Stimulated activated CD4-positive, alpha-beta T cell treated with anti-CD3 and anti-CD28 coated beads, Interleukin-1b, Interleukin-23, amount 100 ng/mL, for 48 hours (primary cell): ENCODE data around the gene NUDT16L1.

Experiments
- DNase-seq: peaks from one replicate; pipeline ENCODE4 v3.0.0-alpha.2; 2020

Gene NUDT16L1

DNA sequence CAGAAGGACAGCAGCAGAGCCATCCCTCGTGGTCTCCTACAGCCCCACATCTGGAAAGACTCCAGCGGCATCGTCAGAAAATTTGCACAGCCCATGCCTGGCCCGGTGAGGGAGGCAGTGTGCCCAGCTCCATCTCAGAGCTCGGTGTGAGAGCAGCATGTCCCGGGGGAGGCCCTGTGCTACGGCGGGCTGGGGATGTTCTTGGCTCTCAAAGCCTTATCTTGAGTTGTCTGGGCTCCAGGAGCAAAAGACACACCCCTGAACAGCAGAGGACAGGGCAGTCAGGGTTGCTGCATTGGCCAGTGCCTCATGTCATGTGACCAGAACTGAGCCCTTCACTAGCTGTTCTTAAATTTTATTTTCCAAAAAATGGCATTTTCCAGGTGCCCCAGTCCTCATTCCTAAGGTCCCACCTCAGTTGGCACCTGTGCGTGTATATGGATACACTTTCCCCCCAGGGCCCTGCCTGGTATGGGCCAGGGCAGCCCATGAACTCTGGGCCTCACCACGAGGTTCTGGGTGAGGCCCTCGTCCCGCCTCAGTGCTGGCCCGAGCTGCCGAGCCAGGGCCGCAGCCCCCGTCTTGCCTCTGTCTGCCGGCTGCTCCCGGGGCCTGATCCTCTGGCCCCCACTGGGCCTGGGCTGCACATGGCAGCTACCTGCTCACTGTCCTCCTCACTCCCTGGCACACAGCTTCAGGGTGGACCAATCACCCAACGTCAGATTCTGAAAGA is 3.0 kb downstream of the NUDT16L1 start:
- DNase-seq, result no peak

DNA sequence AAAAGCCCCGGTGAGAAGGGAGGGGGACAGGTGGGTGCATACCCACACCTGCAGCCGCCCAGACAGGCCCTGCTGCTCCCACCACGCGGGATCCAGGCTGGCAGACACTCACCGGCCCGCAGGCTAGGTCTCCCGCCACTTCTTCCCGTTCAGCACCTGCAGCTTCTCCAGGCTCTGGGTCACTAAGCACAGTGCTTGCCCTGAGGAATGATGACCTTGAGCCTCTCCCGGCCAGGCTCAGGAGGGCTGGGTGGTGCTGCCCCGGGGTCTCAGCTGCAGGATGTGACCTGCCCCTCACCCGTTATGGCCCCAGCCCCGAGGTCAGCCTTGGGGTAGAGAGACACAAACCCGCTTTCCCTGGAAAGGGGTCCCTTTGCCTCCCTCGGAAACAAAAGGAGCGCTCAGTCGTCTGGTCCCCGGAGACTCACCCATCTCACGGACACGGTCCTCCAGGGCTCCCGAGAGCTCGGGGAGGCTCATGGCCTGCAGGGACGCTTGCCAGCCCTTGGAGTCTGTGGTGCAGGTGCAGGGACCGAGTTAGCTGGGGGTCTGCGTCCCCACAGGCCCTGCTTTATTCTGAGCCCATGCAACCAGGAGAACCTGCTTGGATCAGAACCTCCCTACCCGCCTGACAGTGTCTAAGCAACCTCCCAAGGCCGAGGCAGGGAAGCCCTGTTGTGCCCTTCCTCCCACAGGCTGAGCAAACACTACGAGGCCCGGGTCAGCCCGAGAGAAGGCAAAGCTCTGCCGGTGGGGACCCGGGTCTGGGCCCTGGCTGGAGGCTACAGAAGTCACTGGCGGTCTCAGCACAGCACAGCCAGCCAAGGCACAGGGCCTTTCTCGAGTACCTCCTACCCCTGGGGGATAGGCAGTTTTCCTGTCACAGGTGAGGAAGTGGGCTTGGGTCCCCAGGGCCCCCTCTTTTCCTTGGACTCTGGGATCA is 3.8 kb downstream of the NUDT16L1 start:
- no peak for DNase-seq

DNA sequence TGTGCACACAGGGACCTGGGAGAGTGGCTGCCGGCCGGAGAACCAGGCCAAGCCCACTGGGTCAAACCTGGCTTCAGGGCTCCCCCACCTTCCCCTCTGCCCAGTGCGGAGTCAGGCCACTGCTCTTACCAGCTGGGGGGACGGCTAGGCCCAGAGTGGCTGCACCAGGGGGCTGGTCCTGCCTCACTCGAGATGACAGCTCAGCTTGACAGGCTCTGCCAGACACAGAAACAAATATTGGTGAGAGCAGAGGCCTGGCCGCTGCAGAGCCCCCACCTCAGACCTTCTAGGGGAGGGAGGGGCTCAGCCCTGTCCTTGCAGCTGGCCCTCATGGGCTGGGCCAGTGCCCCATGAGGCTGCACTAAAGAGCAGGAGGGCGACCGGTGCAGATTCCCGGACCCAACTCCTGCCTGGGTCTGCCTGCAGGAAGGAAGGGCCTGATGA is 4.5 kb downstream of the NUDT16L1 start:
- DNase-seq, result no peak

DNA sequence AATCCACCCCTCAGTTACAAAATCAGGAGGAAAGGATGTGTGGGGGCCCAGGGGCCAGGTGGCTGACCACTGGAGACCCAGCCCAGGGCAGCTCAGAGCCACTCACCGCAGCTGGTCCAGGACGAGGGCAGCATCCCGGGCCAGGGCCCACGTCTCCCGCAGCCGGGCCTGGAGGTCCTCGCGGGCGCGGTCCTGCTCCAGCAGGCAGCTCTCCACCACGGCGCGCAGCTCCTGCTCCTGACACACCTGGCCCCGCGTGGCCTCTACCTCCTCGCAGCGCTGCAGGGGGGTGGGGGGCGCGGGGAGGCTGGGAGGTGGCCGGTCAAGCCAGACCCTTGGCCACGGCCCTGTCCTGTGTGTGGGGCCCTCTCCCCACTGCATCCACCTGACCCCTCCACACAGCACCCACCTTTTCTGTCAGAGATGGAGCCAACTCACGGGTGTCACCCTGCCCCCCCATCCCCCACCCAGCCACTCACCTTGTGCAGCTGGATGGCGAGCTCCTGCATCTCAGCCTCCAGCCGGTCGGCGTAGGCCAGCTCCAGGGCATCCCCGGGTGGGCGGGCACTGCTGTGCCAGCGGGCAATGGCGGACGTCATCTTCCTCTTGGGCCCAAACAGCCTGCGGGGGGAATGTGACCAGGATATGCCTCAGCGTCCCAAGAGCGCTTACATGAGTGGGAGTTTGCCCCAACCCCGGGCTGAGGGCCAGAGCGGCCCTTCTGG is 5.1 kb downstream of the NUDT16L1 start:
- DNase-seq, result no peak

DNA sequence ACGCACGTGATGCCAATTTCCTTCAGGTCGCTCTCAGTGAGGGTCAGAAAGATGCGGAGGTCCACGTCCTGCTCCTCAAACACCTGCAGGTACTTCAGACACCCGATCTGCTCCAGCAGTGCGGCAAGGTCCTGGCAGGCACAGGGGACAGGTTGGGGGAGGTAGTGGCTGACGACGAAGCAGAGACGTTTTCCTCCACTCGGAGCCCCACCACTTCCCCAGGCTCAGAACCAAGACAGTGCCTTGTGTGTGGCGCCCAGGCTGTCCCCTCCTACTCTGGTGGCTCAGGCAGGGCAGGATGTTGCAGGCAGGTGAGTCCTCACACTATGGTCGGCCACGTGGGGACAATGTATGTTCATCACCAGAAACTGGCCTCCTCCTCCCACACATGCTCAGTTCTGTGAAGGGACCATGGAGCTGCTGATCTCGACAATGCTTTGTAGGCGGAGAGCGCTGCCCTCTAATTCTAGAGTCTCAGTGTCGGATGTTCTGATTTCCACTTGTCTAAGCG is 5.7 kb downstream of the NUDT16L1 start:
- DNase-seq, result no peak

DNA sequence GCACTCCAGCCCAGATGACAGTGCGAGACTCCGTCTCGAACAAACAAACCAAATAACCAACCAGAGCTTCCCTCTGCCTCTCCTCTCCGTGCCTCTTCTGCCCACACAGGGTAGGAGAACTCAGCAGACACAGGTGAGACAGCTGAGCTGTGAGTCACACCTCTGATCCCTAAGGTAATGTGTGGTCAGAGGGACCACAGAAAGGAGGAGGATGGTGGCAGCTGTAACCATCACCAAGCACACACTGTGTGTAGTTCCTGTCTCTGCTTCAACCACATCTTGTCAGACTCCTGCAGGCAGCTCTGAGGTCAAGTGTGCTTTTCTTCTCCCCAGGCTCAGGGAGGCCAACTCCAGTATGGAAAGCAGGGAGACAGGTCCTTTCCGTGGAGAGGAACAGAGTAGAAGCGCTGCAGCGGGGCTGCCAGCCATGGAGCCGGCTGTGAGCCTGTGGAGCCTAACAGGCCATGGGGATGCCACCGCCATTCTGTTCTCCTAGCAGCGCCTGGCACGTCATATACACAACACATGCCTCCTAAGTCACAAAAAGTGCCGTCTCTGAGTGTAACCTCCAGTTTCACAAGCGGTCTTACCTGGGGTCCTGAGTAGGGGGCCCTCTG is 7.1 kb downstream of the NUDT16L1 start:
- peak; percentile 30 for DNase-seq

DNA sequence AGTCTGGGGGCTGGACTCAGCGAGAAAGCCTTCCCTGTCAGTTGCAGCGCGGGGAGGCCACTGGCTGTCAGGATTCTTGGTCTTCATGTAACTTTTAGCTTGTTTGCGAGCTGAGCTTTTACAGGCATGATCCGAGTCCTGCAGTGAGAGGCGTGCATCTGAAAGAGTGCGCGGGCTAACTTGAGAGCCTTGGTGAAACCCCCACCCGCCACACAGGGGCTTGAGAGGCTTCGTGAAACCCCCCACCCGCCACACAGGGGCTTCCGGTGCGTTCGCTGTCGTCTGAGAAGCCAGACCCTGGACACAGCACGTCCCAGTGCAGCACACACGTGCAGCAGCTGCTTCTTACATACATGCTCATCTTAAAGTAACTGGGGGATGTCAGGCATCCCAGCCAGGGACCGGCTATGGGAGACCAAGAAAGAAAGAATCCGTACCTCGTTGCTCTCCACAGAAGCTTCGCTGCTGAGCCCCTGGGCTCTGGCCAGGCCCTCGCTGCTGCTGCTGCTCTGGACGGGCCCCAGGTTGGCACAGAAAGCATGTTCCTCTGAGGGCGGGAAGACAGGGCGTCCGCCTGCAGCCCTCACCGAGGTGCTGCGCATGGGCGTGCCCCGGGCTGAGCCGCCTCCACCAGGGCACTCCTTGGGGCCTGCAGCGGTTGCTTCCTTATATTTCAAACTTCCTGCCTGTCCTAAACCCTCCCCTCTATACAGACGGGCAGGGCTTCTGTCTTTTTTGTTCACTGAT is 7.8 kb downstream of the NUDT16L1 start:
- DNase-seq, result no peak

DNA sequence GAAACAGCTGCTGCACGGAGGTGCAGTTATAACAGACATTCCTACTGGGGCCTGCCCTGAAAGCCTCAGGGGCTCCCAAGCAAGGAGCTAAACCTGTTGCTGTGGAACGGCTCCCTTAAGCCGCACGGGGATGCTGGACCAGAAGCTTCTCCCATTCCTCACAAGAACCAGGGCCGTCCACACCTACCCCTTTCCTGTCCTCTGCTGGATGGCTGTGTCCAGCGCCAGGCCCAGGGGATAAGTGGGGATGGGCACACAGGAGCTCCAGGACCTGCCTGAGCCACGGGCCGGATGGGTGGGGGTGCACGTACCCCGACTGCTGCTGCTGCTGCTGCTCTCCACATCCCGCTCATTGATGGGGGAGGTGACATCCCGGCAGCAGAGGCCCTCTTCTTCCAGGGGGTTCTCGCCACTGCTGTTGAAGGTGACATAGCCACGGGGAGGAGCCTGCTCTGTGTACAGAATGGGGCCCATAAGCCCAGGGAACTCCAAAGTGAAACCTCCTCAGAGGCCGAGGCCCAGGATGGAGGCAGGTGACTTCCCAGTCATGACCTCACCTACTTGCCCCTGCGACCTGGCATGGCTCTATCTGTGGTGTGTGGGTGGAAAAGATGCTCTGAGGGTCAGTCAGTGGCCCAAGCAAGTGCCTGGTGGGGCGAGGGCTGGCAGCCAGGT is 8.6 kb downstream of the NUDT16L1 start:
- no peak for DNase-seq

DNA sequence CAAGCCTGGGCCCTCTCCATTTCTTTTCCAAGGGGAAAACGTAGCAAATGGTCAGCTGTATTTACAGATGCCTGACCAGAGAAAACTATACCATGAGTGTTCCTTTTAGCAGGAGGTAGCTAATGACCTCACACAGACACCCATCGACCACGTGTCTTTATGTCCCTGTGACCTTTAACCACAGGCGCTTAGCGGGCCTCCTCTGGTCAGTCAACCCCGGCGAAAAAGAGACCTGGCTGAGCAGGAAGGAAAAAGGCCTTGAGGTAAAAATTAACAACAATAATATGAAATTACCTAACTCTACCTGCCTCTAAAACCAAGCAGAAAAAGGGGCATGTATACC is 9.1 kb downstream of the NUDT16L1 start:
- no peak for DNase-seq

DNA sequence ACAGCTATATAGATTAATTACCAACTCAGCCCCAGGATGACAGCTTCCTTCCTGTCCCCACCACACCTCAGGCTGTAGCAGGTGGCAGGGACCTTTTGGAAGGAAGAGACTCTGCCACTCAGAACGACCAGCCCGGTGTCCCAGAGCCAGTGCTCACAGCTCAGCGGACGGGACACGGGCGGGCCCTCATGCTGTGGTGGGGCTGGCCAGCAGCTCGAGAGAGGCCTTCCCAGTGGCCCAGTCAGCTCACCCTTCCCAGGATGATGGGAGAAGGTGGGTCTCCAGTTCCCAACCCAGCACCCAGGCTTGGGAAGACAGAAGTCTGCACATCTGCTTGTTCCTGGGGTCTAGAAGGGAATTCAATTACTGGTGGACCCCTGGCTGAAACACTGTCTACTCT is 10.5 kb downstream of the NUDT16L1 start:
- no peak for DNase-seq

DNA sequence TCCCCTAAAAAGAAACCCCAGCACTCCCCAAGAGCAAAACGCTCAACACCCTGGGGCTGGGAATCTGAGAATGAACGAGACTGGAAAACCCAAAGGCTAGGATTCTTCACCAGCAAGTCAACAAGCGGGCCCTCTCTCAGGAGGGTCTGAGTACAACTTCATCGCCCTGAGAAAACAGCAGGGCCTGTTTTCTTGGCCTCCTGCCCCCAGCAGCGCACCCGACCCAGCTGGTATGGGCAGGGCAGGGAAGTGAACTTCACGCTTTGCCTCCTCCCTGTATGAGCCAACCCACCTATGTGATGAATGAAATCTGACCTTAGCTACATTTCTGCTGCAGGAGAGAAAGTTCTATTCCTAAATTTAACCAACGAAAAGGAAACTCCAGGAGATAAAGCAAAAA is 11.1 kb downstream of the NUDT16L1 start:
- no peak for DNase-seq

DNA sequence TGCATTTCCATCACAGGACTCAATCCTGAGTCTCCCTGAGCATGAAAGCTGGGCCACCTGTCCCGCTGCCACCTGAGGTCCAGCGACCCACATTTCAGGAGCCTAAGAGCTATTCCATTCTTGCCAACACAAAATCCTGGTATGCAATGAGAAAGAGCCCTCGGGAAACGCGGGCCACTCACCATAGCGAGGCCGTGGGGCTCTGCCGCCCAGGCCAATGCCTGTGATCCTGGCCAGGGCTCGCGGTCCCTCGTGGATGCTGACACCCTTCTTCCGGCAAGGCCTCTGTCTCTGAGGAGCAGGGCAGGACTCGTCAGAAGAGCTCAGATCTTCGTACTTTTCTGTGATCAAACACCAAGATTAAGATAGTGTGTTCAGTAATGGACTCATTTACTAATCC is 11.6 kb downstream of the NUDT16L1 start:
- no peak for DNase-seq

DNA sequence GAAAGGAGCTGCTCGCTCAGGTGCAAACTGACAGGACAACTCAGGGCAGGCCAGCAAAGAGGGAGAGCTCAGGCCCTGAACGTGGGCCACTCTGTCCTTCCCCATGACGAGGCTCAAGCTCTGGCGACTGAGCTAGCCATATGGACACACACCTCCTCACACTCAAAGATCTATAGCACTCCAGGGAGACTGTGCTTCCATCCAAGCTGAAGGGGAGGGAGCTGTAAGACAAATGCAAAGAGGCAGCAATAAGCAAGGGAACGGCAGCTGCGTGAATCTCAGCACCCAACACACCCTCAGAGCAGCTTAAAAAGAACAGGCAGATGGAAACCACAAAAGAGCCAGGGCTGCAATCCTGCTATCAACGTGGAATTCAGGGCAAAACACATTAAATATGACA is 13.5 kb downstream of the NUDT16L1 start:
- DNase-seq, result no peak

DNA sequence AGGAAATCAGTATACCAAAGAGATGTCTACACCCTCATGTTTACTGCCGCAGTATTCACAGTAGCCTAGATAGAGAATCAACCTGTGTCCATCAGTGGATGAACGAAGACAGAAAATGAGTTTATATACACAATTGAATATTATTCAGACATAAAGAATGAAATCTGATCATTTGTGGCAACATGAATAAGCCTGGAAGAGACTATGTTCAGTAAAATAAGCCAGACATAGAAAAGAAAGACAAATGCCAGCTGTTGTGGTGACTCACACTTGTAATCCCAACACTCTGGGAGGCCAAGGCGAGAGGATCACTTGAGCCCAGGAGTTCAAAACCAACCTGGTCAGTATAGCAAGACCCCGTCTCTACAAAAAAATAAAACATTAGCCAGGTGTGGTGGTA is 16.1 kb downstream of the NUDT16L1 start:
- DNase-seq, result no peak

DNA sequence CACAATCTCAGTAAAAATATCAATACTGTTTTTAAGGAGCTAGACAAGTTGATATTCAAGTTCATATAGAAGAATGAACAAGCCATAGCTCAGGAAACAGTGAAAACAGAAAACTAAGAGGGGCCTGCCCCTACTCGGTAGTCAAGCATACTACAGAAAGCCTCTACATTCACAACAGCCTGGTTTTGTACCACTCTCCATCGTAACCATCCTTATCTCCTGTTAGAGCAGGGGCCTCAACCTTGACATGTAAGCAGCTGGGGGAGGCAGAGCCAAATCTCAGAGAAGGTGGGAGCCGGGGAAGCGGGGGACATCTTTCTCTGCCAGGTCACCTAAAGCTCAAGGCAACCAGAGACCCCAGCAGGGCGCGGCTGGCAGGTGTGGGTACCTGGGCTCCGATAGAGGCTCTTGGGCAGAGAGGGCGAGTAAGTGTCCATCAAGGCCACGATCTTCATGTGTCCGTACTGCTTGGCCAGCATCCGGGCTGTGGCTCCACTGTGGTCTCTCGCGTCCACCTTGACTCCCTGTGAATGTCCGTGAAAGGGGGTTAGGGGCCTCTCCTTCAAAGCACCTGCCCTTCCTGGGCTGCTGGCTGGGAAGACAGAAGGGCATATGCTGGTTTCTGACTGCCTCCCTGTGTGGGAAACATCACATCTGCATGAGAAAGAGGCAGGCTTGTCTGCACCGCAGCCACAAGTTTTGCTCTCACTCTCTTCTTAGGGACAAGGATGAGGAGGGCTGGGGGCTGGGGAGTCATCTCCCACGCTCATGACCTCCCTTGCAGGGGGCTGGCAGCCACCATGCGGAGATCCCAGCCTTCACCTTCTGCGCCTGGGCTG is 20.5 kb downstream of the NUDT16L1 start:
- no peak for DNase-seq

DNA sequence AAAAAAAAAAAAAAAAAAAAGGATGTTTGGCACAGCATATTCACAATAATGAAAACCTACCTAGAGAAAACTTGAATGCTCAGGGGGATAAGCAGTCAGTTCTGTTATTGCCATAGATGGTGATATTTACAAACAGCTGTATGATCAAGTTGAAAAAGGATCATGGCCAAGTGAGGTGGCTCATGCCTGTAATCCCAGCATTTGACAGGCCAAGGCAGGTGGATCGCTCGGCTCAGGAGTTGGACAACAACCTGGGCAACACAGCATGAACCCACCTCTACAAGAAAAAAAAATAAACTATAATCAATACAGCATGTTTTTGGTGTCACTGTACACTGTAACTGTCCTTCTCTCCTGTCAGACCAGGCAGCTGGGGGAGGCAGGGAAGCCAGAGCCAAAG is 21.6 kb downstream of the NUDT16L1 start:
- DNase-seq, result no peak

DNA sequence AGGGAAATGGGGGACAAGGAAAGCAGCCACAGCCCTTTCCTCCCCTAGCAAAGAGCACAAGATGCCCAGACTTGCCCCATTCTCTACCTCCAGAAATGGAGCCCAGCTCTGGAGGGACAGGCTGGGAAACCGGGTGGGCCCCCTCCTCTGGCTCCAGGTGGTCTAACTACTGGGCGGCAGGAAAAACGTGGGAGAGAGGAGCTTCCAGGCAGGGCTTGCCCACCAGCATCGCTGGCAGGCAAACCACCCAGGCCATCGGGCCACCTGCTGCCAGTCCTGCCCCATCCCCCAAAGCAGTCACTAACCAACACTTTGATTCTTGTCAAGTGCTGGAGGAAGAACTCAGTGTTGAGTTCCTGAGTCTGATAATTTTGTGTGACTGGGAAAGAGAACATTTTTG is 25.1 kb downstream of the NUDT16L1 start:
- no peak for DNase-seq

DNA sequence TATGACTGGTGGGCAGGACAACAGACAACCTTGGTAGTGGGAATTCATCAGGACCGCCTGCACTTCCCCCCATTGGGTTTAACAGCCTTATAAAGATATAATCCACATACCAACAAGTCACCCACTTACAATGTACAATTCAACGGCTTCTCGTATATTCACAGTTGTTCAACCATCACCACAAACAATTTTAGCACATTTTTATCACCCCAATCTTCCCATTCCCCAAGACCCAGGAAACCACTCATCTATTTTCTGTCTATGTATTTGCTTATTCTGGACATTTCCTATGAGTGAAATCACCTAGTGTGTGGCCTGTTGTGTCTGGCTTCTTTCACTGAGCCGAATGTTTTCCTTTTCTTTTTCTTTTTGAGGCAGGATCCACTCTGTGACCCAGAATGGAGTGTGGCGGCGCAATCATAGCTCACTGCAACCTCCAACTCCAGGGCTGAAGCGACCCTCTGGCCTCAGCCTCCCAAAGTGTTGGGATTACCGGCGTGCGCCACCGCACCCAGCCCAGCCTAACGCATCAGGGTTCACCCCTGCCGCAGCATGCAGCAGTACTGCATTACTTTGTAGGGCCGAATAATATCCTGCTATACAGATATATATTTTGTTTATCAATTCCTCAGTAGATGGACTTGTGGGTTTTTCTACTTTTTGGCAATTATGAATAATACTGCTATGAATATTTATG is 29.9 kb downstream of the NUDT16L1 start:
- DNase-seq, result no peak

DNA sequence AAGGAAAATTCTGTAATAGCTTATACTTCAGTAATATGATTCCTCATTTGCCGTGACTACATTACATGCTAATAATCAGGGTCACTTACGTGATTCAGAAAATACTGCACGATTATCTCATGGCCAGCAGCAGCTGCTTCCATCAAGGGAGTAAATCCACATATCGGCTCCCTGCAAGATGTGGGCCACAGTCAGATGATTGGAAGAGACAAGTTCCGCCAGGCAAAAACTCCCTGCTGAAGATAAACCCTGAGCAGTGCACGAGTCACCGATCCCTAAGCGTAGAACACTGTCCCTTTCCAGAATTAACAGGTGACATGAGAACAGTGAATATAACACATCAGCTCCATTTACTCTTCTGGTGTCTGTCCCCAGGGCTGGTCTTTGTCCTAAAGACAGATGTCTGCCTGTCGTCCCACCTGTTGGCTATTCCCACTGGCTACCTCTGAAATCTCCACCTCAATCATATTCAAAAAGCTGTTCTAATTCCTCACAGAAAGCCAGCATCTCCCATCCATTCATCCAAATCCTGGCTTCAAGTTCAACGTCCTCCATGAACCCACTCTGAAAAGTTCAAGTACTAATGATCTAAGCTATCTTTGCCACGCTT is 31.4 kb downstream of the NUDT16L1 start:
- no peak for DNase-seq

DNA sequence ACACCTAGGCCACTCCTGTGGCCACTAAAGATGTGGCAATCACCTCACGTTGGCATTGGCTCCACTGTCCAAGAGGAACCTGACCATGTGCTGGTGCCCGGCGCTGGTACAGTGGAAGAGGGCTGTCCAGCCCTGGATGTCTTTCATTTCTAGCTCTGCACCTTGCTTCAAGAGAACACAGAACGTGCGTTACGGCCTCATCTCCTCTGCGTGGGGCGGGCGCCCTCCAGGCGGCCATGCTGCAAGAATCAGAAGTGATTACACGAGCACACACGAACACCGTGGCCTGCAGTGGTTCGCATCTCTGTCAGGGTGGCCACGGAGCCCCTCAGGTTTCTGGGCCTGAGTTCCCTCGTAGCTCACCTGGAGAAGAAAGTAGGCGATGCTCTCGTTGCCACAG is 33.3 kb downstream of the NUDT16L1 start:
- no peak for DNase-seq
